H1 (cell line): ENCODE data around the gene LCMT1. TPM values are rescaled to one million over a fixed set of nuclear protein-coding genes. Genes with fewer than 3 reads are reported as not detected.

Source experiments
- CTCF ChIA-PET: fragments of 300-600 bp; sonication (Branson Sonifier 250); formaldehyde crosslinking; loops from one replicate; lab custom pipeline; 2021; ENCODE audit not compliant: partially characterized antibody; lab: Charles Lee
- POLR2A ChIA-PET: fragments of 300-600 bp; sonication (Branson Sonifier 250); formaldehyde crosslinking; loops from one replicate; lab custom pipeline; 2021; ENCODE audit warnings: inconsistent platforms; ENCODE audit not compliant: partially characterized antibody; lab: Charles Lee
- DNase-seq, 2 experiments: peaks; one replicate each; pipeline versions ENCODE4 v3.0.0 to v3.0.0-alpha.2; 2010 to 2022; ENCODE audit warnings: low spot score in 2 of 2, low read depth in 1 of 2, mixed read lengths in 1 of 2
- FAIRE-seq: peaks from 2 replicates; lab custom pipeline; 2011; peaks lifted over from hg19 to GRCh38; lab: Jason Lieb, UNC
- H2AFZ ChIP-seq: 2 replicates; pipeline ENCODE4 v1.8.1; 2012; ENCODE audit warnings: low read length, inconsistent platforms
- H2AK5ac ChIP-seq: 2 replicates; pipeline ENCODE4 v1.6.1; 2013; ENCODE audit warnings: low read depth, low read length
- H2BK120ac ChIP-seq: replicated peaks from 2 replicates; pipeline ENCODE3; 2013; ENCODE audit warnings: low read depth, low read length, inconsistent platforms
- H2BK12ac ChIP-seq: 2 replicates; pipeline ENCODE4 v1.6.1; 2013; ENCODE audit warnings: low read depth, low read length
- H2BK15ac ChIP-seq: 2 replicates; pipeline ENCODE4 v1.6.1; 2013; ENCODE audit warnings: low read length
- H2BK20ac ChIP-seq: 2 replicates; pipeline ENCODE4 v1.6.1; 2013; ENCODE audit warnings: low read length
- H2BK5ac ChIP-seq: 2 replicates; pipeline ENCODE4 v1.6.1; 2013; ENCODE audit warnings: low read depth, low read length
- H3K14ac ChIP-seq: 2 replicates; pipeline ENCODE4 v1.6.1; 2013; ENCODE audit warnings: inconsistent platforms; ENCODE audit not compliant: insufficient read length
- H3K18ac ChIP-seq: 2 replicates; pipeline ENCODE4 v1.6.1; 2013; ENCODE audit warnings: low read length; ENCODE audit errors: extremely low read depth
- H3K23ac ChIP-seq: 2 replicates; pipeline ENCODE4 v1.6.1; 2013; ENCODE audit warnings: inconsistent platforms; ENCODE audit not compliant: insufficient read length
- H3K23me2 ChIP-seq: 2 replicates; pipeline ENCODE4 v1.6.1; 2013; ENCODE audit warnings: low read depth, low read length
- H3K27ac ChIP-seq: 2 replicates; pipeline ENCODE4 v1.6.1; 2011; ENCODE audit warnings: low read depth, low read length, inconsistent platforms
- H3K27me3 ChIP-seq, 4 experiments: replicated peaks in 1 of 4; 1 replicate in 1 of 4; 2 replicates in 3 of 4; pipeline versions ENCODE4 v1.6.1 to v1.8.1; 2011 to 2013; ENCODE audit warnings: low read length in 3 of 4, mild to moderate bottlenecking in 3 of 4, inconsistent platforms in 2 of 4, mixed read lengths in 2 of 4, moderate library complexity in 1 of 4; ENCODE audit not compliant: control insufficient read depth in 3 of 4, insufficient read depth in 3 of 4; ENCODE audit errors: extremely low read depth in 1 of 4
- H3K36me3 ChIP-seq, 4 experiments: 2 replicates each; pipeline versions ENCODE4 v1.6.1 to v1.8.1; 2011 to 2013; ENCODE audit warnings: mild to moderate bottlenecking in 4 of 4, low read length in 3 of 4, moderate library complexity in 2 of 4, control low read depth in 1 of 4, inconsistent platforms in 1 of 4; ENCODE audit not compliant: insufficient read depth in 4 of 4, control insufficient read depth in 2 of 4
- H3K4ac ChIP-seq: replicated peaks from 2 replicates; pipeline ENCODE3; 2013; ENCODE audit warnings: low read length, low read depth, mixed read lengths, inconsistent platforms; ENCODE audit not compliant: insufficient read length
- H3K4me1 ChIP-seq, 4 experiments: replicated peaks in 1 of 4; 1 replicate in 1 of 4; 2 replicates in 3 of 4; pipeline versions ENCODE4 v1.6.1 to v1.8.1; 2011 to 2013; ENCODE audit warnings: low read length in 3 of 4, inconsistent platforms in 2 of 4, mixed read lengths in 1 of 4; ENCODE audit not compliant: insufficient read depth in 4 of 4, control insufficient read depth in 3 of 4
- H3K4me2 ChIP-seq, 2 experiments: 2 replicates each; pipeline versions ENCODE4 v1.6.1 to v1.8.1; 2011 to 2013; ENCODE audit warnings: low read depth in 2 of 2, low read length in 2 of 2, control low read depth in 1 of 2, inconsistent platforms in 1 of 2, mild to moderate bottlenecking in 1 of 2; ENCODE audit not compliant: insufficient read depth in 1 of 2
- H3K4me3 ChIP-seq, 4 experiments: fragments of 200-600, 300-600 bp in 1 of 4; sonication (generic), shearing (Covaris generic), sonication (Bioruptor Twin) in 1 of 4; 2 replicates each; pipeline versions ENCODE4 v1.5.1 to v1.8.1; 2011 to 2016; ENCODE audit warnings: low read length in 4 of 4, low read depth in 3 of 4, control low read depth in 2 of 4, inconsistent platforms in 2 of 4, mild to moderate bottlenecking in 2 of 4, mixed read lengths in 1 of 4, moderate library complexity in 1 of 4; ENCODE audit not compliant: insufficient read depth in 2 of 4; ENCODE audit errors: extremely low read depth in 1 of 4
- H3K56ac ChIP-seq: replicated peaks from 2 replicates; pipeline ENCODE3; 2013; ENCODE audit warnings: low read depth, mild to moderate bottlenecking, mixed read lengths, low read length, inconsistent platforms; ENCODE audit not compliant: insufficient read length
- H3K79me1 ChIP-seq: 2 replicates; pipeline ENCODE4 v1.6.1; 2013; ENCODE audit warnings: low read depth, low read length, control low read depth
- H3K79me2 ChIP-seq, 2 experiments: 2 replicates each; pipeline versions ENCODE4 v1.6.1 to v1.8.1; 2012 to 2013; ENCODE audit warnings: low read length in 2 of 2, mild to moderate bottlenecking in 2 of 2, inconsistent platforms in 1 of 2; ENCODE audit not compliant: insufficient read depth in 2 of 2, control insufficient read depth in 1 of 2
- H3K9ac ChIP-seq, 4 experiments: replicated peaks in 1 of 4; 1 replicate in 1 of 4; 2 replicates in 3 of 4; pipeline versions ENCODE4 v1.6.1 to v1.8.1; 2011 to 2013; ENCODE audit warnings: low read depth in 3 of 4, low read length in 3 of 4, control low read depth in 2 of 4, mild to moderate bottlenecking in 2 of 4, moderate library complexity in 2 of 4, inconsistent platforms in 1 of 4; ENCODE audit errors: extremely low read depth in 1 of 4
- H3K9me3 ChIP-seq, 2 experiments: 2 replicates each; pipeline versions ENCODE4 v1.6.1 to v1.8.1; 2012 to 2013; ENCODE audit warnings: mild to moderate bottlenecking in 2 of 2, moderate library complexity in 2 of 2, control low read depth in 1 of 2, inconsistent platforms in 1 of 2, low read depth in 1 of 2, low read length in 1 of 2, mixed read lengths in 1 of 2; ENCODE audit not compliant: insufficient read depth in 2 of 2
- H4K20me1 ChIP-seq, 2 experiments: replicated peaks in 1 of 2; 2 replicates each; pipeline versions ENCODE3 to v1.8.1; 2011 to 2013; ENCODE audit warnings: inconsistent platforms in 2 of 2, low read length in 2 of 2, mild to moderate bottlenecking in 1 of 2; ENCODE audit not compliant: insufficient read depth in 2 of 2, control insufficient read depth in 1 of 2
- H4K5ac ChIP-seq: 2 replicates; pipeline ENCODE4 v1.6.1; 2013; ENCODE audit warnings: low read length, low read depth, mixed read lengths, inconsistent platforms; ENCODE audit not compliant: insufficient read length
- H4K8ac ChIP-seq: 2 replicates; pipeline ENCODE4 v1.8.0; 2013; ENCODE audit warnings: mild to moderate bottlenecking, moderate library complexity, low read length, inconsistent platforms; ENCODE audit not compliant: insufficient read depth; ENCODE audit errors: extremely low read depth
- H4K91ac ChIP-seq: replicated peaks from 2 replicates; pipeline ENCODE3; 2013; ENCODE audit warnings: low read length, mixed read lengths, inconsistent platforms; ENCODE audit not compliant: insufficient read length
- CBX8 ChIP-seq: fragments of 300-800, 300-1000 bp; sonication (generic); IDR thresholded peaks from 2 replicates; pipeline ENCODE4 v1.7.1; 2016; ENCODE audit warnings: low read depth, low read length, borderline replicate concordance
- EZH2 ChIP-seq: fragments of 200-600 bp; sonication (generic); IDR thresholded peaks from 2 replicates; pipeline ENCODE4 v1.7.1; 2012; ENCODE audit warnings: low read depth, mild to moderate bottlenecking, moderate library complexity, low read length, inconsistent platforms; ENCODE audit not compliant: severe bottlenecking
- FOSL1 ChIP-seq: IDR thresholded peaks from 2 replicates; pipeline ENCODE4 v1.6.1; 2011; ENCODE audit warnings: mild to moderate bottlenecking, low read depth, low read length, moderate library complexity; ENCODE audit not compliant: insufficient read depth
- HDAC2 ChIP-seq, 2 experiments: fragments of 300-600 bp in 1 of 2; sonication (generic) in 1 of 2; IDR thresholded peaks; 2 replicates each; pipeline ENCODE4 v1.6.1; 2011 to 2012; ENCODE audit warnings: low read depth in 2 of 2, low read length in 2 of 2, mild to moderate bottlenecking in 2 of 2, moderate library complexity in 2 of 2, borderline replicate concordance in 1 of 2, inconsistent platforms in 1 of 2
- KDM4A ChIP-seq: IDR thresholded peaks from one replicate; pipeline ENCODE4 v1.7.1; 2012; ENCODE audit warnings: low read depth, mild to moderate bottlenecking, moderate library complexity, low read length, inconsistent platforms; ENCODE audit not compliant: severe bottlenecking
- MAX ChIP-seq: IDR thresholded peaks from 2 replicates; pipeline ENCODE4 v1.6.1; 2012; ENCODE audit warnings: inconsistent platforms
- POU5F1 ChIP-seq: IDR thresholded peaks from 2 replicates; pipeline ENCODE4 v1.6.1; 2011; ENCODE audit warnings: low read depth, mild to moderate bottlenecking, low read length, moderate library complexity
- SUZ12 ChIP-seq: fragments of 200-600 bp; sonication (generic); IDR thresholded peaks from 2 replicates; pipeline ENCODE4 v1.6.1; 2012; ENCODE audit warnings: mild to moderate bottlenecking, inconsistent platforms, low read length, moderate library complexity, mixed read lengths
- USF2 ChIP-seq: IDR thresholded peaks from 2 replicates; pipeline ENCODE4 v1.6.1; 2011; ENCODE audit warnings: low read length, improper control_type of control experiment
- WGBS, 2 experiments: shearing (Covaris generic) in 1 of 2; methylation state at CpG; one replicate each; pipeline versions ENCODE4 v1.1.6 to v1.1.7; 2013 to 2015; ENCODE audit warnings: low lambda C conversion rate in 2 of 2, mixed read lengths in 2 of 2, inconsistent platforms in 1 of 2, low coverage in 1 of 2, missing lambda C conversion rate in 1 of 2; ENCODE audit not compliant: insufficient replicate concordance in 2 of 2, insufficient coverage in 1 of 2, insufficient read length in 1 of 2; ENCODE audit errors: extremely low coverage in 1 of 2, missing lambda C conversion rate in 1 of 2; 5-methylcytosine and 5-hydroxymethylcytosine counted together
- polyA plus RNA-seq, 7 experiments: library from polyadenylated mRNA; depleted of rRNA in 3 of 7; stranded (reverse) in 5 of 7; unstranded in 2 of 7; fragments of >200 nt in 5 of 7; fragments of 200-250 nt in 2 of 7; gene quantifications; 1 replicate in 5 of 7; 2 replicates in 1 of 7; 4 replicates in 1 of 7; pipeline versions ENCODE4 v1.2.1 to v1.2.3, GENCODE V29; 2011 to 2013; ENCODE audit warnings: missing spikeins in 2 of 7, mixed read lengths in 2 of 7
- total RNA-seq: library from RNA; stranded (reverse); fragmentation: NEBNext Ultra II Directional; extraction: Animal tissue kit (Norgen Biotek cat#: 25700); gene quantifications from 2 replicates; pipeline ENCODE4 v1.2.1, GENCODE V29; 2021
- TF ChIP-seq, protein P1 (sequence below): IDR thresholded peaks from 2 replicates; pipeline ENCODE4 v1.6.1; 2012; ENCODE audit warnings: low read length, inconsistent platforms

Gene LCMT1
- total and polyA plus RNA-seq, 2 of the 8 experiments (the other 6 are each of a cell fraction or from before 2014, with no cell fraction given): 61.0 to 80.8 TPM

DNA sequence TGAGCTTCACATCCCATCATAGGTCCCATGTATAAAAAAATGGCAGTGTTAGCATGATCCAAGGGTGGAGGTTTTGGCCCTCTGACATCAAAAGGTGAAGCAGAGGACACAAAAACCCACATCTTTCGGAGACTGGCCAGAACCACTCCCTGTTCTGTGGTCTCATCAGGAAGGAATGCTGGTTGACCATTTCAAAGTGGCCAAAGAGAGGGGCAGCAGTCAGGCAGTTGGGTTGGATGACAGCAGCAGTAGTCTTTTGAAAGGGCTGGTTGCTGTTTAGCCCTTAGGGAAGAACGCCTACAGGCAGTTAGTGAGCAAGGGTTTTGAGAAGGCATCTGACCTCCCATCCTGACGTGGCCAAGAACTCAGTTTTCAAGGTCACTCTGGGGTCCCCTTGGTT is 40.5 kb downstream of the LCMT1 start:
- Histone ChIP-seq H3K27me3 (no peaks in the 10 kb centered on the region), H4K5ac (no peak overlapping the region), H2BK15ac (no peak overlapping the region), H3K79me2 (no peaks in the 10 kb centered on the region), H4K20me1 (no peaks in the 10 kb centered on the region), H4K91ac (no peak overlapping the region), H2AFZ (no peak overlapping the region), H3K23me2 (no peaks in the 10 kb centered on the region; the same call in 1 of the 2 replicates), H2BK20ac (no peak overlapping the region), H3K56ac (no peak overlapping the region), H3K18ac (no peak overlapping the region), H3K9me3 (no peaks in the 10 kb centered on the region), H2AK5ac (no peak overlapping the region), H3K4me3 (no peak overlapping the region), H3K4me2 (no peak overlapping the region), H2BK12ac (no peak overlapping the region), H3K23ac (no peak overlapping the region), H3K9ac (no peak overlapping the region), H2BK5ac (no peak overlapping the region), H4K8ac (no peak overlapping the region), H3K4me1 (no peaks in the 10 kb centered on the region; a peak in 1 of 7 replicates), H2BK120ac (no peak overlapping the region), H3K36me3 (peaks cover 0 to 31% (median 11%) of the 10 kb centered on the region in 4 experiments; a peak in 5 of 8 replicates), H3K79me1 (no peaks in the 10 kb centered on the region), H3K27ac (no peak overlapping the region), H3K14ac (no peak overlapping the region), H3K4ac (no peak overlapping the region)
- FAIRE-seq (no peak), DNase-seq (no peak)
- ChIA-PET CTCF (interaction anchor here (0.6 to 1.4 kb wide), 2 partner anchors 73 to 94 kb away, joined by 3 to 5 read pairs; no protein-coding TSS in a partner anchor), POLR2A (no interaction called here)
- WGBS, 2 experiments: 85% methylated on average over 3 of the region's 3 CpGs; no CpG with 5 or more reads in 1 of the 2 experiments
- TF ChIP-seq, protein P1, sequence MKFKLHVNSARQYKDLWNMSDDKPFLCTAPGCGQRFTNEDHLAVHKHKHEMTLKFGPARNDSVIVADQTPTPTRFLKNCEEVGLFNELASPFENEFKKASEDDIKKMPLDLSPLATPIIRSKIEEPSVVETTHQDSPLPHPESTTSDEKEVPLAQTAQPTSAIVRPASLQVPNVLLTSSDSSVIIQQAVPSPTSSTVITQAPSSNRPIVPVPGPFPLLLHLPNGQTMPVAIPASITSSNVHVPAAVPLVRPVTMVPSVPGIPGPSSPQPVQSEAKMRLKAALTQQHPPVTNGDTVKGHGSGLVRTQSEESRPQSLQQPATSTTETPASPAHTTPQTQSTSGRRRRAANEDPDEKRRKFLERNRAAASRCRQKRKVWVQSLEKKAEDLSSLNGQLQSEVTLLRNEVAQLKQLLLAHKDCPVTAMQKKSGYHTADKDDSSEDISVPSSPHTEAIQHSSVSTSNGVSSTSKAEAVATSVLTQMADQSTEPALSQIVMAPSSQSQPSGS: no peak
- TF ChIP-seq EZH2: no peak
- TF ChIP-seq MAX: no peak
- TF ChIP-seq POU5F1: no peak
- no peak for TF ChIP-seq SUZ12
- TF ChIP-seq CBX8: no peak
- no peak for TF ChIP-seq HDAC2 (IDR thresholded peaks at IDR 0.05; ENCODE audit: borderline replicate concordance in 1 of 2, low read depth in 2 of 2, low read length in 2 of 2)
- no peak for TF ChIP-seq FOSL1
- no peak for TF ChIP-seq USF2
- TF ChIP-seq KDM4A: no peak
